ENCODE data around the gene STARD13.

Gene STARD13

GRCh38 chr13:33119022-33119781 lies 166.4 kb downstream of the STARD13 start:
- no peak overlapping the region for H3K4me3 ChIP-seq (ENCODE audit: control insufficient read depth, low read depth, low read length)
- TF ChIP-seq CTCF (IDR thresholded peaks at IDR 0.05; ENCODE audit: control insufficient read depth, insufficient read depth, low read depth, low read length, missing control alignments) = no peak
- DNase-seq (ENCODE audit: low read depth) = no peak

GRCh38 chr13:33116321-33117010 lies 169.1 kb downstream of the STARD13 start:
- no peak overlapping the region for H3K4me3 ChIP-seq (ENCODE audit: control insufficient read depth, low read depth, low read length)
- TF ChIP-seq CTCF (IDR thresholded peaks at IDR 0.05; ENCODE audit: control insufficient read depth, insufficient read depth, low read depth, low read length, missing control alignments) = no peak
- DNase-seq (ENCODE audit: low read depth) = no peak

GRCh38 chr13:33115274-33115673 lies 170.3 kb downstream of the STARD13 start:
- TF ChIP-seq CTCF (IDR thresholded peaks at IDR 0.05; ENCODE audit: control insufficient read depth, insufficient read depth, low read depth, low read length, missing control alignments) = no peak
- H3K4me3 ChIP-seq (ENCODE audit: control insufficient read depth, low read depth, low read length) = no peak overlapping the region

GRCh38 chr13:33114146-33114545 lies 171.4 kb downstream of the STARD13 start:
- DNase-seq (ENCODE audit: low read depth) = no peak
- no peak for TF ChIP-seq CTCF (IDR thresholded peaks at IDR 0.05; ENCODE audit: control insufficient read depth, insufficient read depth, low read depth, low read length, missing control alignments)
- H3K4me3 ChIP-seq (ENCODE audit: control insufficient read depth, low read depth, low read length) = no peak overlapping the region

More at GRCh38 chr13:33115274-33115673, 170.3 kb downstream of the STARD13 start:
- DNase-seq (ENCODE audit: low read depth) = no peak

- DNase-seq (ENCODE audit: low read depth) = no peak
- TF ChIP-seq CTCF (IDR thresholded peaks at IDR 0.05; ENCODE audit: control insufficient read depth, insufficient read depth, low read depth, low read length, missing control alignments) = no peak
- no peak overlapping the region for H3K4me3 ChIP-seq (ENCODE audit: control insufficient read depth, low read depth, low read length)
Observed at GRCh38 chr13:33112766-33113165, 172.8 kb downstream of the STARD13 start.

- no peak for DNase-seq (ENCODE audit: low read depth)
- TF ChIP-seq CTCF (IDR thresholded peaks at IDR 0.05; ENCODE audit: control insufficient read depth, insufficient read depth, low read depth, low read length, missing control alignments) = no peak
- H3K4me3 ChIP-seq (ENCODE audit: control insufficient read depth, low read depth, low read length) = no peak overlapping the region
Observed at GRCh38 chr13:33111414-33112110, 174.0 kb downstream of the STARD13 start.
